ENCODE data around the gene PTRH2. TPM values are rescaled to one million over a fixed set of nuclear protein-coding genes. Genes with fewer than 3 reads are reported as not detected.

The PTRH2 gene
- total and polyA plus RNA-seq, 8 donors = 15.4 to 24.2 (median 22.3) TPM

GRCh38 chr17:59680314-59680713 is 26.9 kb downstream of the PTRH2 start:
- Histone ChIP-seq H3K27me3 (no peaks in the 10 kb centered on the region), H3K27ac (no peak overlapping the region), H3K36me3 (peaks cover 13 to 100% of the 10 kb centered on the region in 2 donors), H3K4me3 (no peak overlapping the region), H3K4me1 (no peaks in the 10 kb centered on the region), H3K9me3 (no peaks in the 10 kb centered on the region)
- intact Hi-C loops (cut with DNase I) = no loop called here
- TF ChIP-seq CTCF (IDR thresholded peaks at IDR 0.05) = no peak
- DNase-seq (no peak), ATAC-seq (no peak)

GRCh38 chr17:59678918-59679317 is 28.3 kb downstream of the PTRH2 start:
- Histone ChIP-seq H3K4me1 (no peaks in the 10 kb centered on the region), H3K36me3 (peaks cover 13 to 100% of the 10 kb centered on the region in 2 donors), H3K9me3 (no peaks in the 10 kb centered on the region), H3K27me3 (no peaks in the 10 kb centered on the region), H3K27ac (no peak overlapping the region), H3K4me3 (no peak overlapping the region)
- intact Hi-C loops (cut with DNase I) = no loop called here
- DNase-seq (no peak), ATAC-seq (no peak)
- TF ChIP-seq CTCF (IDR thresholded peaks at IDR 0.05) = no peak

- DNase-seq = peak in 2 of 4 donors; percentile 1 to 2
- Histone ChIP-seq H3K4me1 (no peaks in the 10 kb centered on the region), H3K9me3 (no peaks in the 10 kb centered on the region), H3K4me3 (no peak overlapping the region), H3K27me3 (no peaks in the 10 kb centered on the region), H3K27ac (no peak overlapping the region), H3K36me3 (peaks cover 2 to 92% of the 10 kb centered on the region in 2 donors)
- no peak for ATAC-seq
- no peak for TF ChIP-seq CTCF (IDR thresholded peaks at IDR 0.05)
- intact Hi-C loops (cut with DNase I) = no loop called here
Observed at GRCh38 chr17:59676716-59677115, 30.5 kb downstream of the PTRH2 start.

GRCh38 chr17:59675231-59675630 is 32.0 kb downstream of the PTRH2 start:
- ATAC-seq = no peak
- peaks cover 0 to 2% of the 10 kb centered on the region in 2 donors for H3K4me1 ChIP-seq
- intact Hi-C loops (cut with DNase I) = no loop called here
- peaks cover 0 to 91% of the 10 kb centered on the region in 2 donors for H3K36me3 ChIP-seq
- H3K9me3 ChIP-seq = no peaks in the 10 kb centered on the region
- H3K27ac ChIP-seq = peak overlapping the region in 1 of 2 donors; percentile 31
- no peak for DNase-seq
- TF ChIP-seq CTCF (IDR thresholded peaks at IDR 0.05) = no peak
- no peaks in the 10 kb centered on the region for H3K27me3 ChIP-seq
- H3K4me3 ChIP-seq = no peak overlapping the region

GRCh38 chr17:59671386-59671785 is 35.8 kb downstream of the PTRH2 start:
- peaks cover 17 to 29% of the 10 kb centered on the region in 2 donors for H3K4me1 ChIP-seq
- no peak for DNase-seq
- TF ChIP-seq CTCF (IDR thresholded peaks at IDR 0.05) = no peak
- no peak overlapping the region for H3K4me3 ChIP-seq
- H3K27me3 ChIP-seq = no peaks in the 10 kb centered on the region
- H3K9me3 ChIP-seq = no peaks in the 10 kb centered on the region
- peaks cover 0 to 89% of the 10 kb centered on the region in 2 donors for H3K36me3 ChIP-seq
- intact Hi-C loops (cut with DNase I) = no loop called here
- H3K27ac ChIP-seq = no peak overlapping the region
- no peak for ATAC-seq
